HG03378 (cell line): ENCODE measurements around the gene ZBTB48.
A peak's percentile ranks its signal among the peaks of the same experiment; 100 is the strongest.
"Not testable (repeated sequence)": the region's sequence is repeated elsewhere in the genome, so short reads cannot be mapped to it uniquely, and the experiment has no call there.

Experiments used
- ATAC-seq: cut with Tn5 transposase; IDR thresholded peaks from one replicate; pipeline ENCODE4 v1.9.1; 2021; ENCODE audit warnings: mild to moderate bottlenecking, moderate library complexity; ENCODE audit not compliant: unreplicated experiment

Gene ZBTB48

GRCh38 chr1:6590046-6590445 is 10.3 kb downstream of the ZBTB48 start:
- no peak for ATAC-seq

- ATAC-seq: no peak
Measured at GRCh38 chr1:6591222-6591621, 11.4 kb downstream of the ZBTB48 start.

- no peak for ATAC-seq
Measured at GRCh38 chr1:6591644-6592043, 11.8 kb downstream of the ZBTB48 start.

- no peak for ATAC-seq
Measured at GRCh38 chr1:6592441-6592840, 12.6 kb downstream of the ZBTB48 start.

GRCh38 chr1:6592865-6593593 is 13.2 kb downstream of the ZBTB48 start:
- ATAC-seq: no peak

- no peak for ATAC-seq
Measured at GRCh38 chr1:6593810-6594209, 14.0 kb downstream of the ZBTB48 start.

- ATAC-seq: no peak
Measured at GRCh38 chr1:6594977-6595740, 15.4 kb downstream of the ZBTB48 start.

GRCh38 chr1:6596351-6596750 is 16.6 kb downstream of the ZBTB48 start:
- ATAC-seq: no peak

- ATAC-seq: no peak
Measured at GRCh38 chr1:6596886-6597776, 17.3 kb downstream of the ZBTB48 start.

- ATAC-seq: no peak
Measured at GRCh38 chr1:6597777-6598131, 18.0 kb downstream of the ZBTB48 start.

GRCh38 chr1:6599141-6599975 is 19.6 kb downstream of the ZBTB48 start:
- ATAC-seq: no peak

GRCh38 chr1:6599991-6600390 is 20.2 kb downstream of the ZBTB48 start:
- not testable (repeated sequence) for ATAC-seq

- no peak for ATAC-seq
Measured at GRCh38 chr1:6600410-6601048, 20.7 kb downstream of the ZBTB48 start.

GRCh38 chr1:6601049-6601922 is 21.5 kb downstream of the ZBTB48 start:
- peak; percentile 37 for ATAC-seq

- peak; percentile 3 for ATAC-seq
Measured at GRCh38 chr1:6601923-6602668, 22.3 kb downstream of the ZBTB48 start.

- peak; percentile 32 for ATAC-seq
Measured at GRCh38 chr1:6602669-6603237, 23.0 kb downstream of the ZBTB48 start, which contains the start of gene KLHL21. KLHL21 (minus strand) TSS chr1:6602869; CDS start chr1:6602817, 52 bp downstream.

- ATAC-seq: peak; percentile 16
Measured at GRCh38 chr1:6603238-6603914, 23.6 kb downstream of the ZBTB48 start.
